HL-60 (cell line): ENCODE results near the gene ZNF430.

Source experiments
- DNase-seq, 2 experiments: peaks; one replicate each; pipeline ENCODE4 v3.0.0-alpha.2; 2010 to 2020; ENCODE audit warnings: low read depth in 1 of 2, low spot score in 1 of 2
- H3K27ac ChIP-seq: fragments of 250-450 bp; sonication (Bioruptor Pico); replicated peaks from 2 replicates; pipeline ENCODE4 v1.5.1; 2020; ENCODE audit warnings: mild to moderate bottlenecking, moderate library complexity
- H3K27me3 ChIP-seq: fragments of 250-450 bp; sonication (Bioruptor Pico); 2 replicates; pipeline ENCODE4 v1.5.1; 2021; ENCODE audit warnings: mild to moderate bottlenecking, moderate library complexity; ENCODE audit not compliant: insufficient read depth, poor library complexity, severe bottlenecking
- H3K4me3 ChIP-seq: replicated peaks from 2 replicates; pipeline ENCODE4 v1.5.1; 2011; ENCODE audit warnings: mild to moderate bottlenecking, control low read depth, low read length; ENCODE audit not compliant: insufficient read depth
- GABPA ChIP-seq: IDR thresholded peaks from 2 replicates; pipeline ENCODE4 v1.6.1; 2012; ENCODE audit warnings: low read depth
- POLR2AphosphoS5 ChIP-seq: IDR thresholded peaks from 2 replicates; pipeline ENCODE4 v1.6.1; 2012; ENCODE audit warnings: low read depth
- SPI1 ChIP-seq: IDR thresholded peaks from 2 replicates; pipeline ENCODE4 v1.6.1; 2012; ENCODE audit warnings: low read depth, mild to moderate bottlenecking, borderline replicate concordance
- TF ChIP-seq, protein P1 (sequence below): IDR thresholded peaks from one replicate; pipeline ENCODE4 v1.5.1; 2011; ENCODE audit warnings: low read length, control low read depth, inconsistent platforms; ENCODE audit not compliant: insufficient read depth
- TF ChIP-seq, protein P2 (sequence below): IDR thresholded peaks from 2 replicates; pipeline ENCODE4 v1.6.1; 2012; ENCODE audit warnings: low read depth; ENCODE audit not compliant: insufficient replicate concordance

Gene ZNF430

DNA sequence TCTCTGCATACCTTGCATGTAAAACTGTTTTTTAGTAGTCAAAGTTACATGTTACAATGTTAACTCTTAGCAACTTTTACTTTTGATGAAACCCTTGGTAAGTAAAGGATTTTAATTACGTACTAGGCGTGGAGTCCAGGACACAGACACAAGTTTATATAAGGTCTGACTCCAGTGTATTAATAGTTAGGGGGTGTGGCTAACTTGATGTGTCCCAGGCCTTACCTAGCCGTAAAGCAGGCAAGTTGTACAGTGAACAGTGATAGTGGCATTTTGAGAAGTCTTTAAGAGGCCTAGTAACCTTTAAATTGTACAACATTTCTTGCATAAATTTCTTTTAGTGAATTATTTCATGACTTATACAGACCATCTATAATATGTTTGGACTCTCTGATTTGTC is 67.4 kb downstream of the ZNF430 start:
- no peak for DNase-seq

DNA sequence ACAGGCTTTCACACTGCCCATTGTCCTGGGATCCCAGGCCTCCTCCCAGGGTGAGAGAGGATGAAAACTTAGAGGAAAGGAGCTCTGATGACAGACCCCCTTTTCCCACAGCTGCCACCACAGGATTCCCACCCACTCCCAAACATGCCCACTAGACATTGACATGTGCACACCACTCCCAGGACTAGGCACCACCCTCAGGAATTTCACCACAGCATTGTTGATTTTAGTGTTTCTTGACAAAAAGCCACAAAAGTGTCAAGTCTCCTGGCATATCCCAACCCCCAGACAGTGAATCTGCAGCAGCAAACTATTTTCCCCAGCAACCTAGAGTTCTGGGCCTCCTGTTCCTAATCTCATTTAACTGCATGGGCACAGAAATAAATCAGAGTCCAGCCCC is 71.7 kb downstream of the ZNF430 start:
- Histone ChIP-seq H3K4me3 (no peak overlapping the region), H3K27ac (no peak overlapping the region), H3K27me3 (no peaks in the 10 kb centered on the region)
- no peak for DNase-seq
- TF ChIP-seq GABPA: no peak

More for the DNA sequence above, 67.4 kb downstream of the ZNF430 start:
- Histone ChIP-seq H3K27ac (no peak overlapping the region), H3K27me3 (no peaks in the 10 kb centered on the region), H3K4me3 (no peak overlapping the region)
- TF ChIP-seq SPI1: no peak
- TF ChIP-seq GABPA: no peak
- TF ChIP-seq, protein P1, sequence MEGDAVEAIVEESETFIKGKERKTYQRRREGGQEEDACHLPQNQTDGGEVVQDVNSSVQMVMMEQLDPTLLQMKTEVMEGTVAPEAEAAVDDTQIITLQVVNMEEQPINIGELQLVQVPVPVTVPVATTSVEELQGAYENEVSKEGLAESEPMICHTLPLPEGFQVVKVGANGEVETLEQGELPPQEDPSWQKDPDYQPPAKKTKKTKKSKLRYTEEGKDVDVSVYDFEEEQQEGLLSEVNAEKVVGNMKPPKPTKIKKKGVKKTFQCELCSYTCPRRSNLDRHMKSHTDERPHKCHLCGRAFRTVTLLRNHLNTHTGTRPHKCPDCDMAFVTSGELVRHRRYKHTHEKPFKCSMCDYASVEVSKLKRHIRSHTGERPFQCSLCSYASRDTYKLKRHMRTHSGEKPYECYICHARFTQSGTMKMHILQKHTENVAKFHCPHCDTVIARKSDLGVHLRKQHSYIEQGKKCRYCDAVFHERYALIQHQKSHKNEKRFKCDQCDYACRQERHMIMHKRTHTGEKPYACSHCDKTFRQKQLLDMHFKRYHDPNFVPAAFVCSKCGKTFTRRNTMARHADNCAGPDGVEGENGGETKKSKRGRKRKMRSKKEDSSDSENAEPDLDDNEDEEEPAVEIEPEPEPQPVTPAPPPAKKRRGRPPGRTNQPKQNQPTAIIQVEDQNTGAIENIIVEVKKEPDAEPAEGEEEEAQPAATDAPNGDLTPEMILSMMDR: no peak
- no peak for TF ChIP-seq POLR2AphosphoS5
- TF ChIP-seq, protein P2, sequence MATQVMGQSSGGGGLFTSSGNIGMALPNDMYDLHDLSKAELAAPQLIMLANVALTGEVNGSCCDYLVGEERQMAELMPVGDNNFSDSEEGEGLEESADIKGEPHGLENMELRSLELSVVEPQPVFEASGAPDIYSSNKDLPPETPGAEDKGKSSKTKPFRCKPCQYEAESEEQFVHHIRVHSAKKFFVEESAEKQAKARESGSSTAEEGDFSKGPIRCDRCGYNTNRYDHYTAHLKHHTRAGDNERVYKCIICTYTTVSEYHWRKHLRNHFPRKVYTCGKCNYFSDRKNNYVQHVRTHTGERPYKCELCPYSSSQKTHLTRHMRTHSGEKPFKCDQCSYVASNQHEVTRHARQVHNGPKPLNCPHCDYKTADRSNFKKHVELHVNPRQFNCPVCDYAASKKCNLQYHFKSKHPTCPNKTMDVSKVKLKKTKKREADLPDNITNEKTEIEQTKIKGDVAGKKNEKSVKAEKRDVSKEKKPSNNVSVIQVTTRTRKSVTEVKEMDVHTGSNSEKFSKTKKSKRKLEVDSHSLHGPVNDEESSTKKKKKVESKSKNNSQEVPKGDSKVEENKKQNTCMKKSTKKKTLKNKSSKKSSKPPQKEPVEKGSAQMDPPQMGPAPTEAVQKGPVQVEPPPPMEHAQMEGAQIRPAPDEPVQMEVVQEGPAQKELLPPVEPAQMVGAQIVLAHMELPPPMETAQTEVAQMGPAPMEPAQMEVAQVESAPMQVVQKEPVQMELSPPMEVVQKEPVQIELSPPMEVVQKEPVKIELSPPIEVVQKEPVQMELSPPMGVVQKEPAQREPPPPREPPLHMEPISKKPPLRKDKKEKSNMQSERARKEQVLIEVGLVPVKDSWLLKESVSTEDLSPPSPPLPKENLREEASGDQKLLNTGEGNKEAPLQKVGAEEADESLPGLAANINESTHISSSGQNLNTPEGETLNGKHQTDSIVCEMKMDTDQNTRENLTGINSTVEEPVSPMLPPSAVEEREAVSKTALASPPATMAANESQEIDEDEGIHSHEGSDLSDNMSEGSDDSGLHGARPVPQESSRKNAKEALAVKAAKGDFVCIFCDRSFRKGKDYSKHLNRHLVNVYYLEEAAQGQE: no peak

DNA sequence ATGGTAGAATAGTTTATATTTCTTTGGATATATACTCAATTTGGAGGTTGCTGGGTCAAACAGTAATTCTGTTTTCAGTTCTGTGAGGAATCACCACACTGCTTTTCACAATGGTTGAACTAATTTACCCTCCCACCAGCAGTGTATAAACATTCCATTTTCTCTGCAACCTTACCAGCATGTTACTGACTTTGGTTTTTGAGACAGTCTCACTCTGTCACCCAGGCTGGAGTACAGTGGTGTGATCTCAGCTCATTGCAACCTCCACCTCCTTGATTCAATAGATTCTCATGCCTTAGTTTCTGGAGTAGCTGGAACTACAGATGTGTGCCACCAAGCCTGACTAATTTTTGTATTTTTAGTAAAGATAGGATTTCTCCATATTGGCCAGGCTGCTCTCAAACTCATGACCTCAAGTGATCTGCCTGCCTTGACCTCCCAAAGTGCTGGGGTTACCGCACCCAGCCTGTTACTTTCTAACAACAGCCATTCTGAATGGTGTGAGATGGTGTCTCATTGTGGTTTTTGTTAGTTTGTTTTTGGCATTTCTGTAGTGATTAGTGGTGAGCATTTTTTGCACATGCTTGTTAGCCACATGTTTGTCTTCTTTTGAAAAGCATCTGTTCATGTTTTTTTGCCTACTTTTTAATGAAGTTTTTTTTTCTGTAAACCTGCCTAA is 74.0 kb downstream of the ZNF430 start:
- no peak for DNase-seq
- Histone ChIP-seq H3K4me3 (no peak overlapping the region), H3K27me3 (no peaks in the 10 kb centered on the region), H3K27ac (no peak overlapping the region)
- TF ChIP-seq POLR2AphosphoS5: no peak
- TF ChIP-seq, protein P1: no peak
- TF ChIP-seq, protein P2: no peak
- TF ChIP-seq GABPA: no peak
- no peak for TF ChIP-seq SPI1

DNA sequence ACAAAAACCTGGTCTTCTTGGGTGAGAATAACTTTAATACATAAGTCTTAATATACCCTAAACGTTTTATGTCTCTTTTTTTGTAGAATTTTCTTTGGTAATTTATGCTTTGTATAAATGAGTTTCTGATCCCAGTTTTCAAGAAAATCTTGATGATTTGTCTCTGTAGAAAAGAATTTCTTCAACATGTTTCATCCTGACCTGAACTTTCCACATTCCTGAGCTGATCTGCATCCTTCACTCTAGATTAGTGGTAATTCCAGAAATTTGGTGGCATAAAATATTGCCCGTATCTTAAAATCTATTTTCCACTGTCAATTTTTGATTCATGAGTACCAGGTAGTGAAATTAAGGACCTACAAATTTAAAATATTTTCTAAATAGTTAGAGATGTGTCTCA is 77.8 kb downstream of the ZNF430 start:
- no peak overlapping the region for H3K4me3 ChIP-seq
- TF ChIP-seq, protein P1: no peak
- no peak for TF ChIP-seq POLR2AphosphoS5
- TF ChIP-seq, protein P2: no peak
- TF ChIP-seq SPI1: no peak
- TF ChIP-seq GABPA: no peak
- no peak overlapping the region for H3K27ac ChIP-seq
- no peaks in the 10 kb centered on the region for H3K27me3 ChIP-seq
- DNase-seq: no peak
